Suprapubic skin (tissue), 4 donors: ENCODE data around the gene TCF21. TPM values are rescaled to one million over a fixed set of nuclear protein-coding genes. Genes with fewer than 3 reads are reported as not detected.
"Not testable (repeated sequence)": the region's sequence is repeated elsewhere in the genome, so short reads cannot be mapped to it uniquely, and the experiment has no call there.

ENCODE experiments used
- DNase-seq, 2 donors: peaks; one replicate each; pipeline ENCODE4 v3.0.0-alpha.2; 2019; ENCODE audit warnings: low spot score in 2 of 2
- H3K27ac ChIP-seq: fragments of 200-600 bp; sonication (generic); one replicate; pipeline ENCODE4 v1.5.1; 2019
- H3K27me3 ChIP-seq: fragments of 200-600 bp; sonication (generic); one replicate; pipeline ENCODE4 v1.5.1; 2019
- H3K36me3 ChIP-seq: fragments of 200-600 bp; sonication (generic); one replicate; pipeline ENCODE4 v1.5.1; 2019
- H3K4me1 ChIP-seq: fragments of 200-600 bp; sonication (generic); one replicate; pipeline ENCODE4 v1.5.1; 2019
- H3K4me3 ChIP-seq: fragments of 200-600 bp; sonication (generic); one replicate; pipeline ENCODE4 v1.5.1; 2019; ENCODE audit warnings: mild to moderate bottlenecking
- H3K9me3 ChIP-seq: fragments of 200-600 bp; sonication (generic); one replicate; pipeline ENCODE4 v1.5.1; 2019
- CTCF ChIP-seq, 2 donors: fragments of 200-600 bp in 1 of 2; fragments of 450-650 bp in 1 of 2; sonication (generic) in 1 of 2; IDR thresholded peaks; one replicate each; pipeline ENCODE4 v1.5.1; 2016 to 2019; ENCODE audit warnings: antibody characterized with exemption in 2 of 2, mild to moderate bottlenecking in 1 of 2, moderate library complexity in 1 of 2
- EP300 ChIP-seq: sonication (generic); formaldehyde crosslinking; IDR thresholded peaks from one replicate; pipeline ENCODE4 v1.6.1; 2017; ENCODE audit warnings: antibody characterized with exemption
- POLR2A ChIP-seq, 2 donors: fragments of 450-650 bp; IDR thresholded peaks; one replicate each; pipeline ENCODE4 v1.6.1; 2017; ENCODE audit warnings: antibody characterized with exemption in 2 of 2, mild to moderate bottlenecking in 2 of 2, moderate library complexity in 2 of 2
- POLR2AphosphoS5 ChIP-seq, 3 donors: sonication (generic); formaldehyde crosslinking; IDR thresholded peaks; one replicate each; pipeline ENCODE4 v1.6.1; 2017; ENCODE audit warnings: antibody characterized with exemption in 3 of 3
- WGBS: methylation state at CpG from one replicate; pipeline ENCODE4 v1.1.5; 2018; 5-methylcytosine and 5-hydroxymethylcytosine counted together
- total RNA-seq, 4 donors: library from RNA; depleted of rRNA; stranded (reverse); fragments of >200 nt; gene quantifications; one replicate each; pipeline ENCODE4 v1.1.0, GENCODE V29; 2016

Gene TCF21
- total RNA-seq, 4 donors from 2014 or later = not detected

- 72% methylated on average over 4 of the region's 4 CpGs for WGBS
- no peak for DNase-seq
- H3K27me3 ChIP-seq = peaks cover 1% of the 10 kb centered on the region
- no peak overlapping the region for H3K27ac ChIP-seq
- no peak for TF ChIP-seq POLR2A (IDR thresholded peaks at IDR 0.05)
- TF ChIP-seq EP300 = no peak
- TF ChIP-seq POLR2AphosphoS5 (IDR thresholded peaks at IDR 0.05) = no peak
- no peak overlapping the region for H3K4me3 ChIP-seq
- no peaks in the 10 kb centered on the region for H3K4me1 ChIP-seq
- no peaks in the 10 kb centered on the region for H3K36me3 ChIP-seq
- no peaks in the 10 kb centered on the region for H3K9me3 ChIP-seq
Observed at GRCh38 chr6:133917781-133918180, 28.9 kb downstream of the TCF21 start.

DNA sequence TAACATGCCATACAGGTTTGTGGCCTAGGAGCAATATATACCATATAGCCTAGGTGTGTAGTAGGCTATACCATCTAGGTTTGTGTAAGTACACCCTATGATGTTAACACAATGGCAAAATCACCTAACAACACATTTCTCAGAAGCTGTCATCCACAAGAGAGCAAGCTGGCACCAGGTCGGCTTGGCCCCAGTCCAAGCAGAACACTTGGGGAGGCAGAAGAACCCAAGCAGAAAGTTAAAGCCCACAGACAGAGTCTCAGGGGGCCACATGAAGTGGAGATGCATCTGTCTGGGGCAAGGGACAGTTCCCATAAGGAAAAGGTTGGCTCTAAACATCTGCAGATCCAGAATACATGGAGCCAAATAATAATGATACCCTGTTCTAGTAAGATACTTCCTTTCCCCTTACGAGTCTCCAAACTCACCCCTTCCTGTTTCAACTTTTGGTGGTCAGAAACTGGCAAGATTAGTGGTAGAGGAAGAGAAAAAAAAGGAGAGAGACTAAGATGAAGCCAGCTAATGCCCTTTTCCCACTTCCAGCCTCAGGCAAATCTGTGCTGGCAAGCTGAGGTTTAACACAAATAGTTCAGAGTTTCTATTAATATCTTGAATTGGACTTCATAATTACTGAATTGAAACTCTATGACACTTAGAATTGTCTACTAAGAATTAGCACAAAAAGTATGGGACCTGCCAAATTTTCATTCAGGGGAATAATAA lies 29.5 kb downstream of the TCF21 start:
- H3K36me3 ChIP-seq = no peaks in the 10 kb centered on the region
- no peak overlapping the region for H3K27ac ChIP-seq
- WGBS = 50% methylated on average over 2 of the region's 2 CpGs

GRCh38 chr6:133919362-133919761 lies 30.4 kb downstream of the TCF21 start:
- no peak overlapping the region for H3K4me3 ChIP-seq

More for the DNA sequence above, 29.5 kb downstream of the TCF21 start:
- no peaks in the 10 kb centered on the region for H3K4me1 ChIP-seq
- TF ChIP-seq POLR2AphosphoS5 (IDR thresholded peaks at IDR 0.05) = no peak
- no peak for TF ChIP-seq POLR2A (IDR thresholded peaks at IDR 0.05)
- no peak for TF ChIP-seq EP300
- TF ChIP-seq CTCF (IDR thresholded peaks at IDR 0.05) = no peak
- no peaks in the 10 kb centered on the region for H3K9me3 ChIP-seq
- peaks cover 3% of the 10 kb centered on the region for H3K27me3 ChIP-seq
- no peak for DNase-seq
- no peak overlapping the region for H3K4me3 ChIP-seq

DNA sequence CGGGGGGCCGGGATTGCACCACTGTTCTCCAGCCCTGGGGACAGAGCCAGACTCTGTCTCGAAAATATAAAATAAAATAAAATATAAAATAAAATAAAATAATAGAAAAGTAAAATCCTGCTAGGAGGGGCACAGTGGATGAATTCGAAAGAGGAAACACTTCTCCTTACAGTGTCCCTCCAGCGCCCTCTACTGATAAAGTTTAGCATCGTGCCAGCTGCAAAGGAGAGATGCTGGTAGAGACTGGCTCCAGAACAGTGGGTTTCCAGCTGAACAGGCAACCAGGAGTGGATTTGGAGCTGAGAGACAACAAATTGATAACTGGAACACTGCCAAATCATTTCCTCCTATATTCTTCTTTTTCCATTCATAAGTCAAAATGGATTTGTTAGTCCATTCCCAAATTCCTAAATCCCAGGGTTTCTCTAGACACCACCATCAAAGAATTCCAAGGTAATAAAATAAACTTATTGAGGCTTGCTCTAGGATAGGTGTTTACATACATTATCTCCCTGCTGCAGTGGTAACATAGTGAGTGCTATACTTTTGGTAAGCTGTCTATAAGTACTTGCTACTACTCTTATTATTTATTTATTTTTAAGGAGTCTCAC lies 32.4 kb downstream of the TCF21 start:
- H3K4me3 ChIP-seq = no peak overlapping the region
- no peak overlapping the region for H3K27ac ChIP-seq
- WGBS = 26% methylated on average over 6 of the region's 6 CpGs
- DNase-seq = peak in 1 of 2 donors; percentile 81
- peaks cover 3% of the 10 kb centered on the region for H3K27me3 ChIP-seq
- peak; percentile 35 to 87 for TF ChIP-seq CTCF (IDR thresholded peaks at IDR 0.05)
- TF ChIP-seq EP300 = no peak
- TF ChIP-seq POLR2A (IDR thresholded peaks at IDR 0.05) = no peak
- TF ChIP-seq POLR2AphosphoS5 (IDR thresholded peaks at IDR 0.05) = no peak
- H3K9me3 ChIP-seq = no peaks in the 10 kb centered on the region
- no peaks in the 10 kb centered on the region for H3K4me1 ChIP-seq
- H3K36me3 ChIP-seq = no peaks in the 10 kb centered on the region

More at GRCh38 chr6:133919362-133919761, 30.4 kb downstream of the TCF21 start:
- H3K27me3 ChIP-seq = peaks cover 3% of the 10 kb centered on the region
- H3K27ac ChIP-seq = no peak overlapping the region
- H3K36me3 ChIP-seq = no peaks in the 10 kb centered on the region
- TF ChIP-seq CTCF (IDR thresholded peaks at IDR 0.05) (no peak), POLR2A (IDR thresholded peaks at IDR 0.05) (no peak), EP300 (no peak), POLR2AphosphoS5 (IDR thresholded peaks at IDR 0.05) (no peak)
- H3K4me1 ChIP-seq = no peaks in the 10 kb centered on the region
- 69% methylated on average over 5 of the region's 5 CpGs for WGBS
- H3K9me3 ChIP-seq = no peaks in the 10 kb centered on the region
- no peak for DNase-seq

- Histone ChIP-seq H3K4me3 (no peak overlapping the region), H3K36me3 (no peaks in the 10 kb centered on the region), H3K27ac (no peak overlapping the region), H3K27me3 (peaks cover 14% of the 10 kb centered on the region), H3K4me1 (no peaks in the 10 kb centered on the region), H3K9me3 (no peaks in the 10 kb centered on the region)
- no peak for DNase-seq
- TF ChIP-seq CTCF (IDR thresholded peaks at IDR 0.05) (peak; percentile 70 to 88), POLR2AphosphoS5 (IDR thresholded peaks at IDR 0.05) (no peak)
- 16% methylated on average over 6 of the region's 6 CpGs for WGBS
Observed at GRCh38 chr6:133923938-133924593, 35.2 kb downstream of the TCF21 start.

DNA sequence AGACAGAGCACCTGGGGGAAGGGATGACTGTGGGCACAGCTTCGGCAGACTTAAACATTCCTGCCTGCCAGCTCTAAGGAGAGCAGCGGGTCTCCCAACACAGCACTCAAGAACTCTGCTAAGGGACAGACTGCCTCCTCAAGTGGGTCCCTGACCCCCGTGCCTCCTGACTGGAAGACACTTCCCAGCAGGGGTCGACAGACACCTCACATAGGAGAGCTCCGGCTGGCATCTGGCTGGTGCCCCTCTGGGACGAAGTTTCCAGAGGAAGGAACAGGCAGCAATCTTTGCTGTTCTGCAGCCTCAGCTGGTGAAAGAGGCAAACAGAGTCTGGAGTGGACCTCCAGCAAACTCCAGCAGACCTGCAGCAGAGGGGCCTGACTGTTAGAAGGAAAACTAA lies 42.3 kb downstream of the TCF21 start:
- H3K36me3 ChIP-seq, H3K9me3 ChIP-seq, H3K27ac ChIP-seq, H3K4me3 ChIP-seq, DNase-seq, H3K4me1 ChIP-seq: not testable (repeated sequence)
- H3K27me3 ChIP-seq = peaks cover 11% of the 10 kb centered on the region
- 60% methylated on average over 3 of the region's 6 CpGs for WGBS

- not testable (repeated sequence) for H3K27me3 ChIP-seq, DNase-seq, H3K4me3 ChIP-seq, H3K9me3 ChIP-seq, H3K36me3 ChIP-seq, H3K27ac ChIP-seq, H3K4me1 ChIP-seq
- 83% methylated on average over 3 of the region's 3 CpGs for WGBS
Observed at GRCh38 chr6:133936352-133936751, 47.4 kb downstream of the TCF21 start.
